Neural crest cell (in vitro differentiated cells): Measurements from ENCODE around the gene RORC. TPM values are rescaled to one million over a fixed set of nuclear protein-coding genes. Genes with fewer than 3 reads are reported as not detected.

ENCODE experiments used
- DNase-seq: peaks from one replicate; pipeline ENCODE4 v3.0.0; 2021; ENCODE audit warnings: low read depth, mixed read lengths, low spot score
- H3K27ac Mint-ChIP-seq: one replicate; pipeline ENCODE4 v1.8.0; 2021; ENCODE audit warnings: mild to moderate bottlenecking, mixed read lengths; ENCODE audit not compliant: unreplicated experiment
- H3K27me3 Mint-ChIP-seq: 2 replicates; pipeline ENCODE4 v1.8.0; 2021; ENCODE audit warnings: low read depth, mild to moderate bottlenecking, mixed read lengths
- H3K36me3 Mint-ChIP-seq: 2 replicates; pipeline ENCODE4 v1.8.0; 2021; ENCODE audit warnings: low read depth, mild to moderate bottlenecking, mixed read lengths
- H3K4me1 Mint-ChIP-seq: 2 replicates; pipeline ENCODE4 v1.8.0; 2021; ENCODE audit warnings: mixed read lengths
- H3K4me3 Mint-ChIP-seq: one replicate; pipeline ENCODE4 v1.8.0; 2021; ENCODE audit warnings: mild to moderate bottlenecking, mixed read lengths
- H3K9me3 Mint-ChIP-seq: 2 replicates; pipeline ENCODE4 v1.8.0; 2021; ENCODE audit warnings: mixed read lengths
- total RNA-seq: library from RNA; stranded (reverse); gene quantifications from 2 replicates; pipeline ENCODE4 v1.2.1, GENCODE V29; 2021
- TF ChIP-seq, protein P1 (sequence below): fragments of 200-600 bp; sonication (generic); conservative IDR thresholded peaks from 2 replicates; pipeline ENCODE4 v1.5.0; 2021; ENCODE audit warnings: antibody characterized with exemption, mild to moderate bottlenecking

Gene RORC
- total RNA-seq, 1 donor from 2014 or later = 0.12 TPM

DNA sequence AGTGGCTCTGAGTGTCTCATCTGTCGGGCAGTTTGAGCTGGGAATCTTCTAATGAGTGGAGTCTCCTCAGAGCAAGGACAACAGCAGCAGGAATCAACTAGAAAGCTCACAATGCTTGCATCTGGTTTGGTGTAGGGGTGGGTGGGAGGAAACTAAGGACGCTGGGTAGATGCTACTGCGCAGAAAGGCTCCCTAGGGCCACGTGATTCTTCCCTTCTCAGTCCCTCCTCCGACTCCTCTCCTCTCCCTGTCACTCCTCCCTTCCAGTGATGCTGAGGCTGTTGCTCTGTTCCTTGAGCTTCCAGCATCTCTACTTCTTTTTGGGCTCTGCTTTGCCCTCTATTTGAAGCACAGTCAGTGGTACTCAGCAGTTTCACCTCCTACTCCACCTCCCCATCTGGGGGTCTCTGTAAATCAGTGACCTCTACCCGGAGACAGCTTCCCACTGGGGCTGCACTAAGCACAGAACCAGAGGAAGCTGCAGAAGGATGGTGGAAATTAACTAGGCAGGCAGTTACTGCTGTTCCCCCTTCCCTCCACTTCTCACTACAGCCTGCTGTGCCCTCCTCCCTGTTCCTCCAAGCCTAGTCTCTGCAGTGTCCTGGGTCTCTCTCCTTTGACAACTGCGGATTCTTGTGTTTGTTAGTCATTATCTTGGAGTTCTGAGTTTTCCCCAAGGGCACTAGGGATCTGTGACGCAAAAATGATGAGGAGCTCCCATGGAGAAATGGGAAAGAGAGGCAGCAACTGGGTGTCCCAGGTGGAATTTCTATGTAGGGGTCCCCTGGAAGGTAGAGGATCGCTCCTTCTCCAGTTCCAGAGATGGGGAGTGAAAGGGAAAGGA is 32.2 kb downstream of the RORC start:
- peaks cover 4% of the 10 kb centered on the region for H3K4me1 Mint-ChIP-seq
- H3K27ac Mint-ChIP-seq = no peak overlapping the region
- H3K27me3 Mint-ChIP-seq = peaks cover 22% of the 10 kb centered on the region
- no peaks in the 10 kb centered on the region for H3K9me3 Mint-ChIP-seq
- no peak for DNase-seq
- H3K4me3 Mint-ChIP-seq = no peak overlapping the region
- H3K36me3 Mint-ChIP-seq = no peaks in the 10 kb centered on the region
- TF ChIP-seq, protein P1, sequence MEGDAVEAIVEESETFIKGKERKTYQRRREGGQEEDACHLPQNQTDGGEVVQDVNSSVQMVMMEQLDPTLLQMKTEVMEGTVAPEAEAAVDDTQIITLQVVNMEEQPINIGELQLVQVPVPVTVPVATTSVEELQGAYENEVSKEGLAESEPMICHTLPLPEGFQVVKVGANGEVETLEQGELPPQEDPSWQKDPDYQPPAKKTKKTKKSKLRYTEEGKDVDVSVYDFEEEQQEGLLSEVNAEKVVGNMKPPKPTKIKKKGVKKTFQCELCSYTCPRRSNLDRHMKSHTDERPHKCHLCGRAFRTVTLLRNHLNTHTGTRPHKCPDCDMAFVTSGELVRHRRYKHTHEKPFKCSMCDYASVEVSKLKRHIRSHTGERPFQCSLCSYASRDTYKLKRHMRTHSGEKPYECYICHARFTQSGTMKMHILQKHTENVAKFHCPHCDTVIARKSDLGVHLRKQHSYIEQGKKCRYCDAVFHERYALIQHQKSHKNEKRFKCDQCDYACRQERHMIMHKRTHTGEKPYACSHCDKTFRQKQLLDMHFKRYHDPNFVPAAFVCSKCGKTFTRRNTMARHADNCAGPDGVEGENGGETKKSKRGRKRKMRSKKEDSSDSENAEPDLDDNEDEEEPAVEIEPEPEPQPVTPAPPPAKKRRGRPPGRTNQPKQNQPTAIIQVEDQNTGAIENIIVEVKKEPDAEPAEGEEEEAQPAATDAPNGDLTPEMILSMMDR = no peak

DNA sequence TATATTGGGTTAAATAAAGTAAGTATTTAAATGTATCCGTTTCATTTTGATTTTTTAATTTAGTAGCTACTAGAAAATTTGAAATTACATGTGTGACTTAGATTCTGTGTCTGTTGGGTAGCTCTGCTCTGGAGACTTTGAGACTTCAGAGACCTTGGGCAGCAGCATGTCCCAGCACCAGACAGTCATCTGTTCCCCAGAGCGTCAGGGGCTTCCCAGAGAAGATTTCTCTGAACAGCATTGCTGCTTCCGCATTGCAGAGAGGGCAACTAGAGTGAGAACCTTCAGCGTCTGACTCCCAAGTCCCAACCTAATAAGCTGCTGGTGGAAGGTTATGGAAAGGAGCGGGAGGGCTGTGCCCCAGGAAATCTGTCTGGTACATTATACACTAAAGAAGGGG is 33.0 kb downstream of the RORC start:
- no peak for DNase-seq
- TF ChIP-seq, protein P1 = no peak
- Mint-ChIP-seq H3K27me3 (peaks cover 15% of the 10 kb centered on the region), H3K4me3 (no peak overlapping the region), H3K4me1 (peaks cover 4% of the 10 kb centered on the region), H3K9me3 (no peaks in the 10 kb centered on the region), H3K36me3 (no peaks in the 10 kb centered on the region), H3K27ac (no peak overlapping the region)

GRCh38 chr1:151790940-151791651 is 40.5 kb downstream of the RORC start:
- Mint-ChIP-seq H3K9me3 (no peaks in the 10 kb centered on the region), H3K4me3 (peak overlapping the region; percentile 95), H3K27ac (peak overlapping the region; percentile 97), H3K27me3 (no peaks in the 10 kb centered on the region), H3K36me3 (no peaks in the 10 kb centered on the region), H3K4me1 (peaks cover 30% of the 10 kb centered on the region)
- peak; percentile 9 for DNase-seq
- TF ChIP-seq, protein P1 = no peak

DNA sequence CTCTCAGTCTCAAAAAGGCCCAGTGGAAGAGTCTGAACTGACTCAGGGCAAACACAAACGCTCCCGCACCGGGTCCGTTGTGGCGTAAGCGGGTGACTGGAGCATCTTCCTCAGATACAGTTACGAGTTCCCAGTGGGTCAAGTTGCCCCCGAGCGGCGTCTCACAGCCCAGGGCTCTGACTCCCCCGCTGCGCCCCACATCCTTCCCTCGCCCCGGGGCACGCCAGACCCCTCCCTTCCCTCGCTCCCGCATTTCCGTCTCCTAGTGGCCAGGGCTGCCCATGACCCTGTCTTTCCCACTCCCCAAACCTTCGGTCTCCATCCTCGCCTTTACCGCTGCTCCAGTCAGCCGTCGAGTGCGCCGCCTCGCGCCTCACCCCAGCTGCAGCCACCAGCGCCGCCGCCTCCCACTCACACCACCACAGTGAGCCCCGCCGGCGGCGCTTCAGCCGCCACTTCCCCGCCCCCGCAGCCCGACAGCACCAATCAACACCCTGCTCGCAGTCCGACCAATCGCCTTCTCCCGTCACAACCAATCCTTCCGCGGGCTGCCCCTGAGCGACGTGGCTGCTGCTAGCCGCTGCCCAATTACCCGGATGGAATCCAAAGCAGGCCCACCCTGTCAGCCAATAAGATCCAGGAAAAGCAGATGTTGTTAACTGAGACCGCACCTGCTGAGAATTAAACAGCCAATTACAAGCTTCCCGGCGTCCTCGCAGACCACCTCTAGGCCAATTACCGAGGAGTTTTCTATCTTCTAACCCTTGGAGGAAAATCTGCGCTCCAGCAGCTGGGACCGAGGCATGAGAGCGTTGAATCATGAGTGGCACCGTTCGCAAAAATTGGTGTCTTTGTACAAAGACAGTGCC is 41.3 kb downstream of the RORC start, which contains the start of gene TDRKH:
Gene TDRKH (minus strand): TSS at position 430 of the 869 bp plus-strand sequence. CDS start 7,478 bp downstream, outside the sequence.
- Mint-ChIP-seq H3K27me3 (no peaks in the 10 kb centered on the region), H3K4me1 (peaks cover 30% of the 10 kb centered on the region), H3K9me3 (no peaks in the 10 kb centered on the region), H3K27ac (peak within 1 kb of the TSS; percentile 97), H3K4me3 (peak within 1 kb of the TSS; percentile 95), H3K36me3 (no peaks in the 10 kb centered on the region)
- TF ChIP-seq, protein P1 = peak; percentile 50
- DNase-seq = peak; percentile 97

DNA sequence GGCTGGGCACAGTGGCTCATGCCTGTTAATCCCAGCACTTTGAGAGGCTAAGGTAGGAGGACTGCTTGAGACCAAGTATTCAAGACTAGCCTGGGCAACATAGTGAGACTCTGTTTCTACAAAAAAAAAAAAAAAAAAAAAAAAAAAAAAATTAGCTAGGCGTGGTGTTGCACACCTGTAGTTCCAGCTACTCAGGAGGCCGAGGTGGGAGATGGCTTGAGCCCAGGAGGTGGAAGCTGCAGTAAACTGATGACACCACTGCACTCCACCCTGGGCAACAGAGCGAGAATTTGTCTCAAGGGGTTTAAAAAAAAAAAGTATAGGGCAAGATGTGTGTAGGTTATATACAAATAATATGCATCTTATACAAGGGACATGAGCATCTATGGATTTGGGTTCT is 43.9 kb downstream of the RORC start:
- TF ChIP-seq, protein P1 = no peak
- peaks cover 30% of the 10 kb centered on the region for H3K4me1 Mint-ChIP-seq
- no peak overlapping the region for H3K4me3 Mint-ChIP-seq

More for the DNA sequence above, 43.9 kb downstream of the RORC start:
- Mint-ChIP-seq H3K27ac (no peak overlapping the region), H3K27me3 (no peaks in the 10 kb centered on the region), H3K9me3 (no peaks in the 10 kb centered on the region), H3K36me3 (no peaks in the 10 kb centered on the region)
- no peak for DNase-seq
